ENCODE data around the gene PI3.

PI3 gene

GRCh38 chr20:45206725-45207124, 32.0 kb downstream of the PI3 start, which contains the start of gene SEMG1:
Gene SEMG1 (plus strand): TSS chr20:45207033. CDS start chr20:45207054, 21 bp downstream.
- no peak within 1 kb of the TSS for H3K27ac ChIP-seq (ENCODE audit: low read depth, low read length)
- no peak within 1 kb of the TSS for H3K4me3 ChIP-seq (ENCODE audit: insufficient read depth, low read length, poor library complexity, severe bottlenecking)
- H3K9ac ChIP-seq (ENCODE audit: low read length) = no peak within 1 kb of the TSS
- H3K79me2 ChIP-seq (ENCODE audit: insufficient read depth, low read length) = no peaks in the 10 kb centered on the region
- TF ChIP-seq EZH2phosphoT487 (conservative IDR thresholded peaks at IDR 0.05; ENCODE audit: low read length) (no peak), CTCF (IDR thresholded peaks at IDR 0.05; ENCODE audit: insufficient read depth, low read length, poor library complexity, severe bottlenecking) (no peak)
- H2AFZ ChIP-seq (ENCODE audit: low read depth, low read length, severe bottlenecking) = no peak within 1 kb of the TSS
- no peaks in the 10 kb centered on the region for H4K20me1 ChIP-seq (ENCODE audit: low read depth, low read length)
- no peaks in the 10 kb centered on the region for H3F3A ChIP-seq (ENCODE audit: insufficient read depth)
- H3K9me2 ChIP-seq (replicated peaks; ENCODE audit: insufficient read depth, low read length) = no peaks in the 10 kb centered on the region; the same call in 1 of the 2 replicates
- no peaks in the 10 kb centered on the region for H3K27me3 ChIP-seq (ENCODE audit: low read length)
- no peak within 1 kb of the TSS for H3K4me2 ChIP-seq (ENCODE audit: low read depth, low read length, poor library complexity, severe bottlenecking)
- H3K36me3 ChIP-seq (ENCODE audit: low read length) = no peaks in the 10 kb centered on the region
- H3K9me3 ChIP-seq (ENCODE audit: insufficient read depth, low read length) = 0 out of 2 replicates have a peak, but pooled peaks cover 4% of the 10 kb centered on the region

- no peaks in the 10 kb centered on the region for H3K27me3 ChIP-seq (ENCODE audit: low read length)
- 0 out of 2 replicates have a peak, but pooled peaks cover 4% of the 10 kb centered on the region for H3K9me3 ChIP-seq (ENCODE audit: insufficient read depth, low read length)
- H3K27ac ChIP-seq (ENCODE audit: low read depth, low read length) = no peak overlapping the region
Observed at GRCh38 chr20:45209924-45210323, 35.2 kb downstream of the PI3 start.

GRCh38 chr20:45211569-45212474, 37.1 kb downstream of the PI3 start:
- Histone ChIP-seq H4K20me1 (ENCODE audit: low read depth, low read length) (no peaks in the 10 kb centered on the region), H2AFZ (ENCODE audit: low read depth, low read length, severe bottlenecking) (no peak overlapping the region), H3K27ac (ENCODE audit: low read depth, low read length) (no peak overlapping the region), H3K27me3 (ENCODE audit: low read length) (no peaks in the 10 kb centered on the region), H3K9me2 (replicated peaks; ENCODE audit: insufficient read depth, low read length) (no peaks in the 10 kb centered on the region), H3K9ac (ENCODE audit: low read length) (no peak overlapping the region), H3K4me3 (ENCODE audit: insufficient read depth, low read length, poor library complexity, severe bottlenecking) (no peak overlapping the region), H3F3A (ENCODE audit: insufficient read depth) (no peaks in the 10 kb centered on the region), H3K4me2 (ENCODE audit: low read depth, low read length, poor library complexity, severe bottlenecking) (no peak overlapping the region), H3K79me2 (ENCODE audit: insufficient read depth, low read length) (no peaks in the 10 kb centered on the region), H3K36me3 (ENCODE audit: low read length) (no peaks in the 10 kb centered on the region), H3K9me3 (ENCODE audit: insufficient read depth, low read length) (0 out of 2 replicates have a peak, but pooled peaks cover 4% of the 10 kb centered on the region)
- TF ChIP-seq EZH2phosphoT487 (conservative IDR thresholded peaks at IDR 0.05; ENCODE audit: low read length) (no peak), CTCF (IDR thresholded peaks at IDR 0.05; ENCODE audit: insufficient read depth, low read length, poor library complexity, severe bottlenecking) (no peak)

More at GRCh38 chr20:45209924-45210323, 35.2 kb downstream of the PI3 start:
- Histone ChIP-seq H2AFZ (ENCODE audit: low read depth, low read length, severe bottlenecking) (no peak overlapping the region), H3K36me3 (ENCODE audit: low read length) (no peaks in the 10 kb centered on the region), H3K9ac (ENCODE audit: low read length) (no peak overlapping the region), H3K4me3 (ENCODE audit: insufficient read depth, low read length, poor library complexity, severe bottlenecking) (no peak overlapping the region), H3K4me2 (ENCODE audit: low read depth, low read length, poor library complexity, severe bottlenecking) (no peak overlapping the region), H3K79me2 (ENCODE audit: insufficient read depth, low read length) (no peaks in the 10 kb centered on the region), H3K9me2 (replicated peaks; ENCODE audit: insufficient read depth, low read length) (no peaks in the 10 kb centered on the region), H3F3A (ENCODE audit: insufficient read depth) (no peaks in the 10 kb centered on the region), H4K20me1 (ENCODE audit: low read depth, low read length) (no peaks in the 10 kb centered on the region)
- TF ChIP-seq CTCF (IDR thresholded peaks at IDR 0.05; ENCODE audit: insufficient read depth, low read length, poor library complexity, severe bottlenecking) = no peak
- TF ChIP-seq EZH2phosphoT487 (conservative IDR thresholded peaks at IDR 0.05; ENCODE audit: low read length) = no peak
